ENCODE results near the gene SEL1L3. TPM values are rescaled to one million over a fixed set of nuclear protein-coding genes. Genes with fewer than 3 reads are reported as not detected.

SEL1L3 gene
- total and polyA plus RNA-seq, 2 donors: 10.8 to 33.4 TPM

GRCh38 chr4:25834411-25835107, 28.2 kb downstream of the SEL1L3 start:
- DNase-seq (ENCODE audit: extremely low spot score): no peak
- 74% methylated on average over 5 of the region's 5 CpGs for WGBS
- Histone ChIP-seq H3K27ac (ENCODE audit: low read depth) (no peak overlapping the region), H3K36me3 (ENCODE audit: insufficient read depth) (no peaks in the 10 kb centered on the region), H3K4me3 (ENCODE audit: low read depth, low read length) (no peak overlapping the region), H3K4me1 (ENCODE audit: insufficient read depth) (no peaks in the 10 kb centered on the region)

GRCh38 chr4:25830548-25830947, 32.2 kb downstream of the SEL1L3 start:
- no peak overlapping the region for H3K27ac ChIP-seq (ENCODE audit: low read depth)
- DNase-seq (ENCODE audit: extremely low spot score): no peak
- H3K4me1 ChIP-seq (ENCODE audit: insufficient read depth): peaks cover 2% of the 10 kb centered on the region
- H3K4me3 ChIP-seq (ENCODE audit: low read depth, low read length): no peak overlapping the region
- H3K36me3 ChIP-seq (ENCODE audit: insufficient read depth): no peaks in the 10 kb centered on the region
- WGBS: 94% methylated on average over 5 of the region's 5 CpGs

- Histone ChIP-seq H3K27ac (ENCODE audit: low read depth) (no peak overlapping the region), H3K36me3 (ENCODE audit: insufficient read depth) (no peaks in the 10 kb centered on the region), H3K4me1 (ENCODE audit: insufficient read depth) (peaks cover 2% of the 10 kb centered on the region), H3K4me3 (ENCODE audit: low read depth, low read length) (no peak overlapping the region)
- 90% methylated on average over 4 of the region's 4 CpGs for WGBS
- no peak for DNase-seq (ENCODE audit: extremely low spot score)
Measured at GRCh38 chr4:25827897-25828296, 34.9 kb downstream of the SEL1L3 start.

GRCh38 chr4:25827373-25827772, 35.4 kb downstream of the SEL1L3 start:
- Histone ChIP-seq H3K4me1 (ENCODE audit: insufficient read depth) (peaks cover 2% of the 10 kb centered on the region), H3K27ac (ENCODE audit: low read depth) (no peak overlapping the region), H3K36me3 (ENCODE audit: insufficient read depth) (no peaks in the 10 kb centered on the region), H3K4me3 (ENCODE audit: low read depth, low read length) (no peak overlapping the region)
- WGBS: 70% methylated on average over 4 of the region's 4 CpGs
- DNase-seq (ENCODE audit: extremely low spot score): no peak

GRCh38 chr4:25826074-25826752, 36.6 kb downstream of the SEL1L3 start:
- Histone ChIP-seq H3K4me1 (ENCODE audit: insufficient read depth) (peaks cover 2% of the 10 kb centered on the region), H3K36me3 (ENCODE audit: insufficient read depth) (no peaks in the 10 kb centered on the region), H3K4me3 (ENCODE audit: low read depth, low read length) (no peak overlapping the region), H3K27ac (ENCODE audit: low read depth) (no peak overlapping the region)
- DNase-seq (ENCODE audit: extremely low spot score): no peak
- 91% methylated on average over 10 of the region's 10 CpGs for WGBS

GRCh38 chr4:25823632-25824031, 39.2 kb downstream of the SEL1L3 start:
- Histone ChIP-seq H3K36me3 (ENCODE audit: insufficient read depth) (no peaks in the 10 kb centered on the region), H3K4me3 (ENCODE audit: low read depth, low read length) (no peak overlapping the region), H3K27ac (ENCODE audit: low read depth) (no peak overlapping the region), H3K4me1 (ENCODE audit: insufficient read depth) (peaks cover 2% of the 10 kb centered on the region)
- WGBS: 45% methylated on average over 7 of the region's 7 CpGs
- DNase-seq (ENCODE audit: extremely low spot score): no peak

GRCh38 chr4:25821899-25822298, 40.9 kb downstream of the SEL1L3 start:
- Histone ChIP-seq H3K4me3 (ENCODE audit: low read depth, low read length) (no peak overlapping the region), H3K27ac (ENCODE audit: low read depth) (no peak overlapping the region), H3K36me3 (ENCODE audit: insufficient read depth) (no peaks in the 10 kb centered on the region), H3K4me1 (ENCODE audit: insufficient read depth) (peaks cover 2% of the 10 kb centered on the region)
- 93% methylated on average over 8 of the region's 8 CpGs for WGBS
- no peak for DNase-seq (ENCODE audit: extremely low spot score)

- no peak overlapping the region for H3K27ac ChIP-seq (ENCODE audit: low read depth)
- no peaks in the 10 kb centered on the region for H3K36me3 ChIP-seq (ENCODE audit: insufficient read depth)
- H3K4me1 ChIP-seq (ENCODE audit: insufficient read depth): peaks cover under 1% of the 10 kb centered on the region
- DNase-seq (ENCODE audit: extremely low spot score): no peak
- no peak overlapping the region for H3K4me3 ChIP-seq (ENCODE audit: low read depth, low read length)
- WGBS: 83% methylated on average over 7 of the region's 7 CpGs
Measured at GRCh38 chr4:25821267-25821666, 41.5 kb downstream of the SEL1L3 start.

GRCh38 chr4:25818876-25819275, 43.9 kb downstream of the SEL1L3 start:
- H3K4me1 ChIP-seq (ENCODE audit: insufficient read depth): no peaks in the 10 kb centered on the region
- DNase-seq (ENCODE audit: extremely low spot score): no peak
- no peak overlapping the region for H3K27ac ChIP-seq (ENCODE audit: low read depth)
- no peaks in the 10 kb centered on the region for H3K36me3 ChIP-seq (ENCODE audit: insufficient read depth)
- 82% methylated on average over 4 of the region's 4 CpGs for WGBS
- no peak overlapping the region for H3K4me3 ChIP-seq (ENCODE audit: low read depth, low read length)

GRCh38 chr4:25818371-25818871, 44.4 kb downstream of the SEL1L3 start:
- Histone ChIP-seq H3K4me1 (ENCODE audit: insufficient read depth) (no peaks in the 10 kb centered on the region), H3K27ac (ENCODE audit: low read depth) (no peak overlapping the region), H3K4me3 (ENCODE audit: low read depth, low read length) (no peak overlapping the region), H3K36me3 (ENCODE audit: insufficient read depth) (no peaks in the 10 kb centered on the region)
- no peak for DNase-seq (ENCODE audit: extremely low spot score)
- 86% methylated on average over 2 of the region's 2 CpGs for WGBS

- DNase-seq (ENCODE audit: extremely low spot score): no peak
- Histone ChIP-seq H3K4me1 (ENCODE audit: insufficient read depth) (no peaks in the 10 kb centered on the region), H3K4me3 (ENCODE audit: low read depth, low read length) (no peak overlapping the region), H3K27ac (ENCODE audit: low read depth) (no peak overlapping the region), H3K36me3 (ENCODE audit: insufficient read depth) (no peaks in the 10 kb centered on the region)
- 72% methylated on average over 8 of the region's 8 CpGs for WGBS
Measured at GRCh38 chr4:25817059-25817681, 45.6 kb downstream of the SEL1L3 start.

- DNase-seq (ENCODE audit: extremely low spot score): no peak
- Histone ChIP-seq H3K36me3 (ENCODE audit: insufficient read depth) (no peaks in the 10 kb centered on the region), H3K4me1 (ENCODE audit: insufficient read depth) (no peaks in the 10 kb centered on the region), H3K4me3 (ENCODE audit: low read depth, low read length) (no peak overlapping the region), H3K27ac (ENCODE audit: low read depth) (no peak overlapping the region)
- 87% methylated on average over 2 of the region's 2 CpGs for WGBS
Measured at GRCh38 chr4:25816591-25817058, 46.2 kb downstream of the SEL1L3 start.

GRCh38 chr4:25815586-25815985, 47.2 kb downstream of the SEL1L3 start:
- 96% methylated on average over 5 of the region's 5 CpGs for WGBS

More at GRCh38 chr4:25815586-25815985, 47.2 kb downstream of the SEL1L3 start:
- Histone ChIP-seq H3K27ac (ENCODE audit: low read depth) (no peak overlapping the region), H3K4me3 (ENCODE audit: low read depth, low read length) (no peak overlapping the region), H3K4me1 (ENCODE audit: insufficient read depth) (no peaks in the 10 kb centered on the region), H3K36me3 (ENCODE audit: insufficient read depth) (no peaks in the 10 kb centered on the region)
- DNase-seq (ENCODE audit: extremely low spot score): no peak

Data from urinary bladder (tissue), 4 donors.